HG03039 (cell line): Measurements from ENCODE around the gene DNAH11.
"Not testable (repeated sequence)": the region's sequence is repeated elsewhere in the genome, so short reads cannot be mapped to it uniquely, and the experiment has no call there.

ENCODE experiments used
- ATAC-seq: cut with Tn5 transposase; IDR thresholded peaks from one replicate; pipeline ENCODE4 v1.9.1; 2021; ENCODE audit warnings: mild to moderate bottlenecking, moderate library complexity; ENCODE audit not compliant: unreplicated experiment

DNAH11 gene

GRCh38 chr7:21766218-21766617 lies 223.4 kb downstream of the DNAH11 start:
- no peak for ATAC-seq

DNA sequence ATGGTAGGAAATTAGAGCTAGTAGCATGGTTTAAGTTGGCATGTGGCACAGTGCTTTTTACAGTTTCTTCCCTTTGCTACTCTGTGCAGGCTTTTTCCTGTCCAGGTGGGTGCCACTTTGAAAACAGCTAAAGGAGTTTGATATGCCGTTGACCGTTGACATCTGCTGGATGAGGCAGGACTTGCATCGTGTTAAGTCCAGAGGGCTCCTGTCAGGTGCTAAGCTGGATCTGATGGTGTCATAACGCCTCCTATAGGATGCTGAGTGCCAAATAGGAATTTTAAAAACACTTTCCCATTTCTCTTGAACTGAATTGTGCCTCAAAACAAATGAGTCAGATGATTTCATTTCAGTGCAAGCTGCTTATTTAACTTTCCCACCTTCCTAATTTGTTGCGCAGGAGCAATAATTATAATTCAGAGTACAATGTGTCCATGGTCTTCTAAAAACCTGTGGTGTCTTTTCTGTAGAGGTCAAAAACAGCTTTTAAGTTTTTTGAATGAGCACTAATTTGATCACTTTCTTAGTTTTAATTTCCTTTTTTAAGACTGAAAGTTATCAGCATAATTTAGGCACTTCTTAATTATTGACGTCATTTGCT lies 224.6 kb downstream of the DNAH11 start:
- ATAC-seq = no peak

DNA sequence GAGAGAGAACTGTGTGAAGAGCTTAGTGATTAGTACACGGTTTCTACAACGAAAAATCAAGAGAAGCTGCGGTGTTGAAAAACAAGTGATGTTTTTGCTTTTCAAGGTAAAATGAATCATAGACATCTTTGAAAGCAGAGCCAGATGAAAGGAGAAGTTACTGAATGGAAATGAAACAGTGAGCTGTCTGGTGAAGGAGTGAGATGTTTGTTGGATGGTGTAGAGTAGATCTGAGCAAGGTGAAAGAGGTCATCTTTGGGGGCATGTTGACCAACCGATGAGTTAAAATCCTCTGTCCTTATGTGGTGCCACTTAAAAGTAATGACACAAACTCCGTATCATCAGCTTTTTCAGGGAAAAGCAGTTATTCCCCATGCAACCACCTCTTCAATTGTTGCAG lies 225.4 kb downstream of the DNAH11 start:
- ATAC-seq = no peak

- no peak for ATAC-seq
These were observed 228.4 kb downstream of the DNAH11 start for GRCh38 chr7:21771266-21771665.

- ATAC-seq = no peak
These were observed 229.2 kb downstream of the DNAH11 start for GRCh38 chr7:21771906-21772610.

GRCh38 chr7:21773326-21773725 lies 230.5 kb downstream of the DNAH11 start:
- no peak for ATAC-seq

DNA sequence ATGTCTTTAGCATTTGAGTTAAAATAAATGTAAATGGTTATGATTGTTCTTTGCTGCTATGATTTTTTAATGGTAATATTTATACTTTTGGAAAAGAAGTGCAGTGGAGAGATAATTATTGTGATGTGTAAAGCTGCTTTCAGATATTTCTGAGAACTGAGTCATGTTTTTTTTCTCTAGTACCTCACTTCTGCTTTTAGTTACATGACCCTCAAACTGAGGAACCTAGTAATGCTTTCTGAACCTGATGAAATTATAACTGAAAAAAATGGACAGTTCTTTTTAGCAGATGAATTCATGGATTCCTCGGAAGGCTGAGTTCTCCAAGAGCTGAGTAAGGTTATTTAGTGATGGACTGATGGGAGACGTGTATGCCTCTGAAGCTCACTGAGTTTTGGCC lies 235.1 kb downstream of the DNAH11 start:
- ATAC-seq = no peak

DNA sequence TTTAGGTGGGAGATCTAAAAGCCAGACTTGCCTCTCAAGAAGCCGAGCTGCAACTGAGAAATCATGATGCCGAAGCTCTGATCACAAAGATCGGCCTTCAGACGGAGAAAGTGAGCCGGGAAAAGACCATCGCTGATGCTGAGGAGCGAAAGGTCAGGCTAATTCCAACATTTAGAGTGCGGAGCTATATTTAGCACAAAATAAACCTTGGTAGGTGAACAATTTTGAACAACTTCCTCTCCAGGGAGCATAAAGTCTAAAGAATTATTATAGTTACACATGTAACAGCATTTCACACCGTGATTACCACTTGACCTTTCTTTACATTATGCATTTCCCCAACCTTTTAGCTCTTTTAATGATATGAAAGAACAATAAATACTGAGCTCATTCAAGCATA lies 236.1 kb downstream of the DNAH11 start:
- ATAC-seq = no peak

- no peak for ATAC-seq
These were observed 240.2 kb downstream of the DNAH11 start for GRCh38 chr7:21782996-21783395.

DNA sequence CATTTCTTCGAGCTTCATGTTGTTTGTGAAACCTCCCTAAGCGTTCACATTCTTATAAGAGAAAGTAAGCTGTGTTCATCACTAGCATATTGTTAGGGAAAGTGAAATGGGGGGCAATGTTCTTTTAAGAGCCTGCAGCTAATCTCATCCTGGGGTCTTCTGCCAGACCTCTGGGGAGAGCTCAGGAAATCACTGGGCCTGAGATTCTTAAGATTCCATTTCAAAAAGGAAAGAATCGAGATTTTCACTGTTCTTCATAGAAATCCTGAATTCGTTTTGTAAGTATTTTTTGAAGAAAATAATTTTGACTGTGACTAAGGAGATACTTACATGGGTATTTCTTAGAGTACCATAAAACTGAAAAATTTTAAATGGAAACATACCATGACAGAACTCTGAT lies 242.2 kb downstream of the DNAH11 start:
- ATAC-seq = no peak

DNA sequence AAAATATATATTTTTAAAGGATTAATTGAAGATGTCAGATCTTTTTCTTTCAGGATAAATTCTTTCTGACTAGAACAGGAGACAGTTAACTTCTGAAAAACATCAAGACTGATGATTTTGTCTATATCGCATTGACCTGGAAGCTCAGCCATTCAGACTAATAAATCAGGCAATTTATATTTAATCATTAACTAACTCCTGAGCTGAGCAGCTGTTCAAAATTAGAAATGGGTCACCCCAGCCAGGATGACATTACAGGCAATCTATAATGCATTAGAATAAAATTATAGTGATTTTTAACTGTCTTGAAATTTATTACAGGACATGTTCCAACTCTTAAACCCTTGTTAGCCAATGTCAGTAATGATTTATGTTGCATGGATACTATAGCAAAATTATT lies 263.0 kb downstream of the DNAH11 start:
- no peak for ATAC-seq

DNA sequence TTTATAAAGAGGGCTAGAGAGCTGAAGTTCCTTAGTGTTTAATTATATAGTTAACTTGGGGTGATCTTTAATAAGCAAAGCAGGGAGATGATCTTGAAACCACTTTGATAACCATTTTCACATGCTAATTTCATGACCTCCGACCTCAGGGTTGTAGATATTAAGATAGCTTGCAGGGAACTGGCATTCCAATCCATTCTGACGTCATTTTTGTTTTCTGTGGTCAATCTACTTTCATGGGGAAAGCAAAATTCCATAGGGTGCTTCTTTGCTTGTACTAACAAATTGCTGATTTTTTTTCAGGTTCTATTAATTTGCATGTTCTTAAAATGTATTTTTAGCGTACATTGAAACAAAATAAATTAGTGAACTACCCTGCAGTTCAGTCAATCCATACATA lies 263.5 kb downstream of the DNAH11 start:
- ATAC-seq = no peak

- ATAC-seq = no peak
These were observed 276.2 kb downstream of the DNAH11 start for GRCh38 chr7:21819048-21819447.

DNA sequence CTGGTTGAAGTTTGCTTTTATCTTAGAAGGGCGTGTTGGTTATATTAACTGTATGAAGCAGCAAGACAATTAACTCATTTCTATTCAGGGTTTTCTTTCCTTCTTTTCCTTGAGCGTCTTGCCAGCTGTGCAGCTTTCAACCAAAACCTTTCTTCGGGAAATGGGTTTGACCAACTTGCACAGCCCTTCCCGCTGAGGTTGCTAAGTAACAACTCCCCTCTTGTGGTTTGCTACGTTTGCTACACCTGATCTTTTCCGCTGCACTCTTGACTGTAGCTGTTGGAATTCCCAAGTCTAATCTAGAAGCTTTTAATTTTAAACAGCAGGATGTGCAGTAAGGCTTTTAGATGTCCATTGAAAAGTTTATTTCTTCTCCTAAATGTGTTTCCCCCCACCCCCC lies 286.0 kb downstream of the DNAH11 start:
- ATAC-seq = no peak

DNA sequence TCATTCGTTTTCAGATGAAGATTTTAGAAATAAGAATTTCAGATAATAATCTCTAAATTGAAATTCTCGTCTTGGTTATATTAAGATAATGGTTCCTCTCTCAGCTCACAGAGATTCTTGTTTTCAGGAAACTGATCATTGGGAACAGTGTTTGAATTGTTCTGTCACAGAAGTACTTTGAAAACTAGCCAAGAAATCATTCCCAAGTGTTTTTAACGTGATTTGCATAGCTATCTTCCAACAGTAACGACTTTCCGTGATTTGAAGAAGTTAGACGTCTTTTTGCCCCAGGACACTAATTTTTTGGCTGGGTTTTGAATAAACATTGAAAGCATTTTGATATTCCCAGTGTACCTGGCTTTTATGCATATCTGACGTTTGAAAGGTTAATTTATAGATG lies 286.9 kb downstream of the DNAH11 start:
- ATAC-seq = no peak

DNA sequence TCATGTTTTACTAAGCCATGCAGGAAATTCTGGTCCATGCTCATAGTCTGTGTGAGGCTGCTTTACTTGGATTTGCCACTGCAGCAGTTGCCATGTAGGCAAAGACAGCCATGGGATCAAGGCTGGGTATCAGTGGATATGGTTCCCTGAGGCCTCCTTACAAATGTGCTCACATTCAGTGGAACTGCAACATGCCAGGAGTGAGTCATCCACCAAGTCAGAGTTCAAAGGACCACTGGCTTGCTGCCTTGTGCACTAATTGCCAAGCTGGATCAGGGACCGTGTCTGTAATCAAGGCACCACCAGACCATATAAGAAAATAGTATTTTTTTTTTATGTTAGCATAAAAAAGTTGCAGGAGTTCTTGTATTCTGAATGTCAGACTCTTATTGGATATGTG lies 301.9 kb downstream of the DNAH11 start:
- ATAC-seq = no peak

DNA sequence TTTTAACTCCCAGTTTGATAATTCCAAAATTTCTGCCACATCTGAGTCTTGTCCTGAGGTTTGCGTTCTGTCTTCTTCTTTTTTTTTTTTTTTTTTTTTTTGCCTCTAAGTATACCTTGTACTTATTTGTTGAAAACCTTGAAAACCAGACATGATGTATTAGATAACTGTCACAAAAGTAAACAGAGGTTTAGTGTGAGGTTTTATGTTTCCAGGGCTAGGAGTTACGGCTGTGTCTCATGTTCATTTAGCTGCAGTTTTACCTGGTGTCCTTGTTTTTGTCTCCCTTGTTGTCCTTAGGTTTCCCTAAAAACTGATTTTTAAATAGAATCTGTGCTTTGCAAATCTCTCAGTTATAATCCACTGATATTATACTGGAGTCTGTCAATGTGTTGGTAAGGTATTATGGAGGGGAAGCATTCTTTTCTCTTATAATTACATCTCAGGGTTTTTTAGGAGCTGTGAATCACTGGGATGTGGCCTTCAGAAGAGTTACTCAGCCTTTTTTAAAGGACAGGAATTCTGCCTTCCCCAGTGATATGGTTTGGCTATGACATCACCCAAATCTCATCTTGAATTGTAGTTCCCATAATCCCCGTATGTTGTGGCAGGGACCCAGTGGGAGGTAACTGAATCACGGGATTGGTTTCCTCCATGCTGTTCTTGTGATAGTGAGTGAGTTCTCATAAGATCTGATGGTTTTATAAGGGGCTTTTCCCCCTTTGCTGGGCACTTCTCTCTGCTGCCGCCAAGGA lies 307.9 kb downstream of the DNAH11 start:
- no peak for ATAC-seq

- no peak for ATAC-seq
These were observed 308.7 kb downstream of the DNAH11 start for GRCh38 chr7:21851559-21851967.

DNA sequence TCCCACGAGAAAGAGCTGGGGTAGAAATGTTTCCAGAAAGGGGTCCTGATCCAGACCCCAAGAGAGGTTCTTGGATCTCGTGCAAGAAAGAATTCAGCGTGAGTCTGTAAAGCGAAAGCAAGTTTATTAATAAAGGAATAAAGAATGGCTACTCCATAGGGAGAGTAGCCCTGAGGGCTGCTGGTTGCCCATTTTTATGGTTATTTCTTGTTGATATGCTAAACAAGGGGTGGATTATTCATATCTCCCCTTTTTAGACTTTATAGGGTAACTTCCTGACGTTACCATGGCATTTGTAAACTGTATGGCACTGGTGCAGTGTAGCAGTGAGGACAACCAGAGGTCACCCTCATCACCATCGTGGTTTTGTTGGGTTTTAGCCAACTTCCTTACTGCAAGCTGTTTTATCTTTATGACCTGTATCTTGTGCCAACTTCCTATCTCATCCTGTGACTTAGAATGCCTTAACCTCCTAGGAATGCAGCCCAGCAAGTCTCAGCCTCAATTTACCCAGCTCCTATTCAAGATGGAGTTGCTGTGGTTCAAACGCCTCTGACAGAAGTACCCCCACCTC lies 322.9 kb downstream of the DNAH11 start:
- not testable (repeated sequence) for ATAC-seq

DNA sequence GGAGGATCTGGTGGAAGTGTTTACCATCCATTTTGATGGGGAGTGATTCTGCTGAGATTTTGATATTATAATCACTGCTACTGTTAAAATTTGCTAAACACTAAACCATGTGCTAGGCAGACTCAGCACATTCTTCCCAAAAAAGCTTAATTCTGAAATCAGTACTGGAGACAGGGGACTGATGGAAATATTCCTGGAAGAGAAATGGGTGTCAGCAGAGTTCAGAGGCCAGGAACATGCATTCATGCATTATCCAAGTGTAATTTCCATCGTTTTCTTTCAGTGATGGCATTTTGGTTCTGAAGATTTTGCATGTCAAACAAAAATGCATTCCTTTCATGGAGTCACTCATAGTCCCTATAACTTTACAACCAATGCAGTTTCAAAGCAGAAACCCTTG lies 323.9 kb downstream of the DNAH11 start:
- ATAC-seq = no peak

DNA sequence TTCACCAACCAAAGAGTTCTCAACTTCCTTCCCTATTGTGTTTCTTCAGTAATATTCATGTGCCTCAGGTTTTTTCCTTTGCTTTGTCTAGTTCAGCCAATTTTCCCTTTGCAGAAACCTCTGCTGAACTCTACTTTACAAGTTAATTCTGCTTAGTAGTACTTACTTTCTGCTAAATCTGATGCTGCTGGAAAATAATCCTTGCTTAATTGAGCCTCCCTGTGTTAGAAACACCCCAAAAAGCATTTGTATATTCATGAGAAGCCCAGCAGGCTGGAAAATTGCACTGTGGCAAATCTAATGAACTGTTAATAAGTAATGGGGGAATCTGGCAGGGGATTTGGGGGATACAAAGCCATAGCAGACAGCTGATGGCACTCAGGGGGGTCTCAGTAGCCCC lies 324.4 kb downstream of the DNAH11 start:
- ATAC-seq = no peak
